Mesendoderm (in vitro differentiated cells): ENCODE data around the gene C16orf87.

ENCODE experiments used
- DNase-seq: peaks from one replicate; pipeline ENCODE4 v3.0.0; 2013
- H2AK5ac ChIP-seq: 2 replicates; pipeline ENCODE4 v1.6.1; 2013; ENCODE audit warnings: low read length, inconsistent platforms
- H2BK120ac ChIP-seq: 2 replicates; pipeline ENCODE4 v1.6.1; 2013; ENCODE audit warnings: low read depth, mild to moderate bottlenecking, low read length, moderate library complexity, mixed read lengths
- H2BK15ac ChIP-seq: replicated peaks from 2 replicates; pipeline ENCODE4 v1.6.1; 2013; ENCODE audit warnings: low read depth, mild to moderate bottlenecking, moderate library complexity
- H2BK5ac ChIP-seq: 2 replicates; pipeline ENCODE4 v1.6.1; 2013; ENCODE audit warnings: low read length, inconsistent platforms
- H3K18ac ChIP-seq: 2 replicates; pipeline ENCODE4 v1.6.1; 2013; ENCODE audit warnings: mild to moderate bottlenecking, low read length, mixed read lengths
- H3K23ac ChIP-seq: one replicate; pipeline ENCODE4 v1.6.1; 2013; ENCODE audit warnings: low read length
- H3K27ac ChIP-seq: 2 replicates; pipeline ENCODE4 v1.5.1; 2013; ENCODE audit warnings: low read depth, mild to moderate bottlenecking, inconsistent platforms, low read length, moderate library complexity
- H3K27me3 ChIP-seq: 2 replicates; pipeline ENCODE4 v1.6.1; 2013; ENCODE audit warnings: low read length, control low read depth, mild to moderate bottlenecking, inconsistent platforms; ENCODE audit not compliant: insufficient read depth, poor library complexity
- H3K36me3 ChIP-seq: 2 replicates; pipeline ENCODE4 v1.6.1; 2013; ENCODE audit warnings: low read length, inconsistent platforms; ENCODE audit not compliant: control insufficient read depth, insufficient read depth
- H3K4ac ChIP-seq: one replicate; pipeline ENCODE4 v1.6.1; 2013; ENCODE audit warnings: low read depth, mild to moderate bottlenecking, low read length, moderate library complexity
- H3K4me1 ChIP-seq: 2 replicates; pipeline ENCODE4 v1.6.1; 2013; ENCODE audit warnings: low read depth, low read length, inconsistent platforms; ENCODE audit not compliant: control insufficient read depth
- H3K4me2 ChIP-seq: 2 replicates; pipeline ENCODE4 v1.6.1; 2013; ENCODE audit warnings: low read length
- H3K4me3 ChIP-seq: 2 replicates; pipeline ENCODE4 v1.5.1; 2013; ENCODE audit warnings: mild to moderate bottlenecking, low read length
- H3K56ac ChIP-seq: one replicate; pipeline ENCODE4 v1.6.1; 2013; ENCODE audit warnings: low read length
- H3K79me1 ChIP-seq: 2 replicates; pipeline ENCODE4 v1.6.1; 2013; ENCODE audit warnings: low read length, inconsistent platforms
- H3K79me2 ChIP-seq: 2 replicates; pipeline ENCODE4 v1.6.1; 2013; ENCODE audit warnings: mild to moderate bottlenecking, low read length; ENCODE audit not compliant: control insufficient read depth, insufficient read depth
- H3K9ac ChIP-seq: 2 replicates; pipeline ENCODE4 v1.6.1; 2013; ENCODE audit warnings: low read length, inconsistent platforms
- H4K5ac ChIP-seq: one replicate; pipeline ENCODE4 v1.6.1; 2013; ENCODE audit warnings: low read length
- H4K8ac ChIP-seq: one replicate; pipeline ENCODE4 v1.6.1; 2013; ENCODE audit warnings: low read depth, mild to moderate bottlenecking, control low read depth, low read length, moderate library complexity
- WGBS: extraction: QIAGEN DNeasy Blood & Tissue Kit; methylation state at CpG from one replicate; pipeline ENCODE4 v1.1.7; 2013; ENCODE audit warnings: low lambda C conversion rate, missing lambda C conversion rate; ENCODE audit not compliant: insufficient coverage; ENCODE audit errors: extremely low coverage; 5-methylcytosine and 5-hydroxymethylcytosine counted together

Gene C16orf87

GRCh38 chr16:46757339-46758050, 73.5 kb downstream of the C16orf87 start:
- Histone ChIP-seq H3K36me3 (no peaks in the 10 kb centered on the region), H3K23ac (no peak overlapping the region), H3K27ac (no peak overlapping the region), H3K4me3 (no peak overlapping the region), H4K8ac (no peak overlapping the region), H3K4me2 (no peak overlapping the region), H3K4me1 (peaks cover 8% of the 10 kb centered on the region), H2AK5ac (no peak overlapping the region), H4K5ac (no peak overlapping the region), H2BK5ac (peak overlapping the region; percentile 57), H3K27me3 (no peaks in the 10 kb centered on the region), H2BK15ac (no peak overlapping the region), H3K79me1 (no peaks in the 10 kb centered on the region), H2BK120ac (no peak overlapping the region), H3K4ac (no peak overlapping the region), H3K9ac (no peak overlapping the region), H3K18ac (no peak overlapping the region), H3K56ac (peak overlapping the region; percentile 69), H3K79me2 (no peaks in the 10 kb centered on the region)
- peak; percentile 93 for DNase-seq
- WGBS: no CpG with 5 or more reads among the region's 21 CpGs

- Histone ChIP-seq H3K18ac (no peak overlapping the region), H3K27me3 (no peaks in the 10 kb centered on the region), H3K23ac (no peak overlapping the region), H3K4me3 (no peak overlapping the region), H3K4me2 (no peak overlapping the region), H3K27ac (no peak overlapping the region), H4K5ac (no peak overlapping the region), H2BK120ac (no peak overlapping the region), H3K4ac (no peak overlapping the region), H3K79me2 (no peaks in the 10 kb centered on the region), H2BK15ac (no peak overlapping the region), H2BK5ac (peak overlapping the region; percentile 27), H3K56ac (peak overlapping the region; percentile 69), H3K4me1 (peaks cover 8% of the 10 kb centered on the region), H3K79me1 (no peaks in the 10 kb centered on the region), H3K9ac (no peak overlapping the region), H2AK5ac (peak overlapping the region; percentile 35), H3K36me3 (no peaks in the 10 kb centered on the region), H4K8ac (no peak overlapping the region)
- WGBS: no CpG with 5 or more reads among the region's 11 CpGs
- no peak for DNase-seq
Observed at GRCh38 chr16:46756772-46757171, 74.2 kb downstream of the C16orf87 start.

- Histone ChIP-seq H3K4me2 (no peak overlapping the region), H2BK15ac (no peak overlapping the region), H3K36me3 (no peaks in the 10 kb centered on the region), H3K18ac (no peak overlapping the region), H3K4ac (peak overlapping the region; percentile 5), H3K23ac (no peak overlapping the region), H3K9ac (no peak overlapping the region), H2AK5ac (no peak overlapping the region), H4K5ac (no peak overlapping the region), H4K8ac (no peak overlapping the region), H3K4me1 (peaks cover 8% of the 10 kb centered on the region), H2BK5ac (no peak overlapping the region), H2BK120ac (no peak overlapping the region), H3K79me2 (no peaks in the 10 kb centered on the region), H3K56ac (no peak overlapping the region), H3K4me3 (no peak overlapping the region), H3K27me3 (no peaks in the 10 kb centered on the region), H3K27ac (no peak overlapping the region), H3K79me1 (no peaks in the 10 kb centered on the region)
- WGBS: no CpG with 5 or more reads among the region's 5 CpGs
- DNase-seq: no peak
Observed at GRCh38 chr16:46753015-46753414, 78.0 kb downstream of the C16orf87 start.

- no peak for DNase-seq
- H3K79me1 ChIP-seq: no peaks in the 10 kb centered on the region
- no peak overlapping the region for H3K27ac ChIP-seq
- H3K18ac ChIP-seq: no peak overlapping the region
- no peak overlapping the region for H3K4me3 ChIP-seq
- no peaks in the 10 kb centered on the region for H3K27me3 ChIP-seq
- H2AK5ac ChIP-seq: no peak overlapping the region
- H4K8ac ChIP-seq: no peak overlapping the region
- no peak overlapping the region for H3K4me2 ChIP-seq
- no peak overlapping the region for H3K23ac ChIP-seq
- H3K9ac ChIP-seq: no peak overlapping the region
- no peaks in the 10 kb centered on the region for H3K79me2 ChIP-seq
- H3K36me3 ChIP-seq: no peaks in the 10 kb centered on the region
- no peak overlapping the region for H2BK5ac ChIP-seq
- no peak overlapping the region for H2BK120ac ChIP-seq
- H4K5ac ChIP-seq: no peak overlapping the region
- no peak overlapping the region for H3K56ac ChIP-seq
- H2BK15ac ChIP-seq: no peak overlapping the region
- no CpG with 5 or more reads among the region's 7 CpGs for WGBS
- H3K4ac ChIP-seq: no peak overlapping the region
- peaks cover 13% of the 10 kb centered on the region for H3K4me1 ChIP-seq
Observed at GRCh38 chr16:46751381-46751780, 79.6 kb downstream of the C16orf87 start.

- Histone ChIP-seq H3K4me2 (no peak overlapping the region), H3K4me3 (no peak overlapping the region), H3K9ac (no peak overlapping the region), H4K5ac (no peak overlapping the region), H3K27me3 (no peaks in the 10 kb centered on the region), H3K36me3 (no peaks in the 10 kb centered on the region), H3K18ac (peak overlapping the region; percentile 4), H4K8ac (no peak overlapping the region), H2BK15ac (no peak overlapping the region), H3K79me2 (no peaks in the 10 kb centered on the region), H2BK5ac (no peak overlapping the region), H3K4ac (no peak overlapping the region), H3K23ac (no peak overlapping the region), H2BK120ac (no peak overlapping the region), H3K4me1 (peaks cover 13% of the 10 kb centered on the region), H3K56ac (no peak overlapping the region), H3K79me1 (no peaks in the 10 kb centered on the region), H3K27ac (peak overlapping the region; percentile 17), H2AK5ac (no peak overlapping the region)
- WGBS: no CpG with 5 or more reads among the region's 20 CpGs
- DNase-seq: no peak
Observed at GRCh38 chr16:46748775-46749705, 81.9 kb downstream of the C16orf87 start.
